ENCODE results near the gene ST7. TPM values are rescaled to one million over a fixed set of nuclear protein-coding genes. Genes with fewer than 3 reads are reported as not detected.

ST7 gene
- total and polyA plus RNA-seq, 8 donors: 7.5 to 49.0 (median 16.1) TPM

DNA sequence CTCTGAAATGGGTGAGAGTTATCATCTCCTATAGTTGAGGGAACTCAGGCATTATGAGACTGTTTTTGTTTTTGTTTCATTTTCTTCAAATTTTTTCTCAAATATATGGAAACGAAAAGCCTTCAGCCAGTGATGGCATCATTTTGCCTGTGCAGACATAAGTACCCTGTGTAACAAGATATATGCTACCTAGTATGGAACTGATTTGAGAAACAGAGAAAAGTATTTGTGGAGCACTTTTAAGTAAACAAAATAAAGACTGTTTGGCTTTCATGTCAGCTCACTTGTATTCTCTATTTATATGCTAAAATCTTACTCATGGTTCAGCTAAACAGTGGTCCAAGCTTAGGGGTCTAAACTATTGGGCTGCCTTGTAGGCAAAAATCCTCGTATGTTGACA lies 219.0 kb downstream of the ST7 start:
- intact Hi-C loops (cut with DNase I; ENCODE audit: low total_unique reads): no loop called here
- TF ChIP-seq, protein P1, sequence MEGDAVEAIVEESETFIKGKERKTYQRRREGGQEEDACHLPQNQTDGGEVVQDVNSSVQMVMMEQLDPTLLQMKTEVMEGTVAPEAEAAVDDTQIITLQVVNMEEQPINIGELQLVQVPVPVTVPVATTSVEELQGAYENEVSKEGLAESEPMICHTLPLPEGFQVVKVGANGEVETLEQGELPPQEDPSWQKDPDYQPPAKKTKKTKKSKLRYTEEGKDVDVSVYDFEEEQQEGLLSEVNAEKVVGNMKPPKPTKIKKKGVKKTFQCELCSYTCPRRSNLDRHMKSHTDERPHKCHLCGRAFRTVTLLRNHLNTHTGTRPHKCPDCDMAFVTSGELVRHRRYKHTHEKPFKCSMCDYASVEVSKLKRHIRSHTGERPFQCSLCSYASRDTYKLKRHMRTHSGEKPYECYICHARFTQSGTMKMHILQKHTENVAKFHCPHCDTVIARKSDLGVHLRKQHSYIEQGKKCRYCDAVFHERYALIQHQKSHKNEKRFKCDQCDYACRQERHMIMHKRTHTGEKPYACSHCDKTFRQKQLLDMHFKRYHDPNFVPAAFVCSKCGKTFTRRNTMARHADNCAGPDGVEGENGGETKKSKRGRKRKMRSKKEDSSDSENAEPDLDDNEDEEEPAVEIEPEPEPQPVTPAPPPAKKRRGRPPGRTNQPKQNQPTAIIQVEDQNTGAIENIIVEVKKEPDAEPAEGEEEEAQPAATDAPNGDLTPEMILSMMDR (IDR thresholded peaks at IDR 0.05): no peak
- TF ChIP-seq EP300 (IDR thresholded peaks at IDR 0.05) (no peak), POLR2A (IDR thresholded peaks at IDR 0.05) (no peak), POLR2AphosphoS5 (IDR thresholded peaks at IDR 0.05) (no peak)
- no peaks in the 10 kb centered on the region for H3K27me3 ChIP-seq
- no peak overlapping the region for H3K27ac ChIP-seq
- H3K4me3 ChIP-seq: no peak overlapping the region
- H3K36me3 ChIP-seq: peaks cover 0 to 35% (median 21%) of the 10 kb centered on the region in 4 donors
- H3K9me3 ChIP-seq: no peaks in the 10 kb centered on the region
- DNase-seq: no peak
- WGBS, 5 donors: 69 to 86% (median 86%) methylated on average over 2 of the region's 2 CpGs
- peaks cover 0 to 9% (median 4%) of the 10 kb centered on the region in 4 donors for H3K4me1 ChIP-seq

- WGBS, 5 donors: 78 to 90% (median 88%) methylated on average over 6 of the region's 6 CpGs
These were observed 219.9 kb downstream of the ST7 start for GRCh38 chr7:117173035-117173770.

GRCh38 chr7:117176206-117176605 lies 222.9 kb downstream of the ST7 start:
- no peaks in the 10 kb centered on the region for H3K9me3 ChIP-seq
- WGBS, 5 donors: 44 to 95% (median 91%) methylated on average over 2 of the region's 2 CpGs
- TF ChIP-seq, protein P1 (IDR thresholded peaks at IDR 0.05): no peak
- no peak for TF ChIP-seq EP300 (IDR thresholded peaks at IDR 0.05)
- TF ChIP-seq POLR2AphosphoS5 (IDR thresholded peaks at IDR 0.05): no peak
- no peak for TF ChIP-seq POLR2A (IDR thresholded peaks at IDR 0.05)
- H3K4me3 ChIP-seq: no peak overlapping the region
- H3K27me3 ChIP-seq: no peaks in the 10 kb centered on the region
- no peaks in the 10 kb centered on the region for H3K4me1 ChIP-seq
- DNase-seq: no peak
- H3K36me3 ChIP-seq: peaks cover 0 to 30% (median 16%) of the 10 kb centered on the region in 4 donors
- no peak overlapping the region for H3K27ac ChIP-seq
- intact Hi-C loops (cut with DNase I; ENCODE audit: low total_unique reads): no loop called here

More at GRCh38 chr7:117173035-117173770, 219.9 kb downstream of the ST7 start:
- no peak overlapping the region for H3K27ac ChIP-seq
- intact Hi-C loops (cut with DNase I; ENCODE audit: low total_unique reads): no loop called here
- no peaks in the 10 kb centered on the region for H3K27me3 ChIP-seq
- DNase-seq: no peak
- H3K36me3 ChIP-seq: peaks cover 0 to 35% (median 21%) of the 10 kb centered on the region in 4 donors
- no peaks in the 10 kb centered on the region for H3K9me3 ChIP-seq
- TF ChIP-seq, protein P1 (IDR thresholded peaks at IDR 0.05): no peak
- TF ChIP-seq EP300 (IDR thresholded peaks at IDR 0.05): no peak
- TF ChIP-seq POLR2AphosphoS5 (IDR thresholded peaks at IDR 0.05): no peak
- TF ChIP-seq POLR2A (IDR thresholded peaks at IDR 0.05): no peak
- H3K4me3 ChIP-seq: no peak overlapping the region
- H3K4me1 ChIP-seq: peaks cover 0 to 9% (median 4%) of the 10 kb centered on the region in 4 donors

GRCh38 chr7:117178600-117178999 lies 225.3 kb downstream of the ST7 start:
- Histone ChIP-seq H3K9me3 (no peaks in the 10 kb centered on the region), H3K4me3 (no peak overlapping the region), H3K27ac (no peak overlapping the region), H3K4me1 (no peaks in the 10 kb centered on the region), H3K27me3 (no peaks in the 10 kb centered on the region), H3K36me3 (peaks cover 0 to 14% (median 6%) of the 10 kb centered on the region in 4 donors)
- 60 to 75% (median 71%) methylated on average over 2 of the region's 2 CpGs for WGBS, 5 donors
- DNase-seq: no peak
- no peak for TF ChIP-seq POLR2A (IDR thresholded peaks at IDR 0.05)
- TF ChIP-seq POLR2AphosphoS5 (IDR thresholded peaks at IDR 0.05): no peak
- TF ChIP-seq EP300 (IDR thresholded peaks at IDR 0.05): no peak
- TF ChIP-seq, protein P1 (IDR thresholded peaks at IDR 0.05): no peak
- intact Hi-C loops (cut with DNase I; ENCODE audit: low total_unique reads): no loop called here
